NT2/D1 (cell line): ENCODE measurements around the gene TNS1.

Experiments
- SUZ12 ChIP-seq: IDR thresholded peaks from 2 replicates; pipeline ENCODE4 v1.6.1; 2011; ENCODE audit not compliant: insufficient read length, insufficient read depth; ENCODE audit errors: extremely low read depth
- ZNF274 ChIP-seq: IDR thresholded peaks from 2 replicates; pipeline ENCODE4 v1.6.1; 2011; ENCODE audit warnings: mild to moderate bottlenecking, low read depth, low read length

DNA sequence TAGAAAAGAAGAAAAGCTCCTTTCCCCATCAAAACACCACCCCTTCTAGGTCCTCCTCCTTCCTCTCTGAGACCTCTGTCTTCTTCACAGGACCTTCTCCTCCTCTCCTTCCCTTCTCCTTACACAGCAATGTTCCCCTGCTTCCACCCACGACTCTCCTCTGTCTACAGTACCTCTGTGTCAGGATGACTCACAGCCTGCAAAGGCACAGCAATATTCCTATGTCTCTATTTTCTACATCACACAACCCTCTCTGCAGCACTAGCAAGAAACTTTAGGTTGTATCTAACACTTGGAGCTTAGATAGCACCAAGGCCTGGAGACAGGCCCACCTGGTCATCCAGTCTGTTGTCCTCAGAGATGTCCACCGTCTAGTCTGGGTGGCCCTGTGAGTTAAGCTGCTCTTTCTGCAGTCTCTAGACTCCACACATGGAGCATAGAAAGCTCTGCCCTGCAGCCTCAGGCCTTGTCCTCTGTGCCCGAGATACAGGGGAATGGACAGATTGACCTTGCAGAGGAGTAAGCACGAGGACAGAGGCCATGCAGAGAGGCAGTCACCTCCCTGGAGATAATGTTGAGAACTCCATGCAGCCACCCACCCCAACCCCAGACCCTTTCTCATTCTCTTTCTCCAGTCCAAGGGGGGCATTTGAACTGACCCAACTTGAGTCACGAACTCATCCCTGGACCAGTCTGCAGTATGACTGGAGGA is 212.0 kb downstream of the TNS1 start:
- TF ChIP-seq SUZ12 (no peak), ZNF274 (no peak)
